ENCODE measurements around the gene SGPP2.

DNA sequence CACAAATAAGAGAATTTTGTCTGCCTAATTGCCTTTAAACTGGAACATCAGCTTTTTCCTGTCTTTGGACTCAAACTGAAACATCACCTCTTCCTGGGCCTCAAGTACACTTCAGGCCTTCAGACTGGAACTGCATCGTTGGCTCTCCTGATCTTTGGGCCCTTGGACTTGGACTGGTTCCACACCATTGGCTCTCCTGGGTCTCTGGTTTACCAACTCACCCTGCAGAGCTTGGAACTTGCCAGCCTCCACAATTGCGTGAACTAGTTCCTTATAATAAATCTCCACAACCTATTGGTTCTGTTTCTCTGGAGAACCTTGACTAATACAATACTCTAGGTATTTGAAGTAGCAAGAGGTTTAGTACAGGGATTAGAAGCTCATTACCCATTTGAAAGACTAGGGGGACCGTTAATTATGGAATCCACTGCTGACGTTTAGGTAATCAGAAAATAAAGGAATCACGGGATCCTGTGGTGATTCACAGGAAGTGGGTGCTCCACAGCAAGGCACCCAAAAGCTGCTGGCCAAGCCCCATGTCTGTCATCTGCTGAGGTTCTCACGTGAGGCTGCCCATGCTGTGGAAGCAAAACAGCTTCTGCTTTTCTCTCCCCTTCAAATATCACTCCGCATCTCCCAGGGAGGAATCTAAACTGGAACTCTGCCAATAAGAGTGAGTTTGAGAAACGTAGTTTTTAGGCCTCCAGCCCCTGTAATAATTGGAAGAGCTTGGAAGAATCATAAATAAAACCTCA, 20.0 kb upstream of the SGPP2 start:
- TF ChIP-seq, protein P1, sequence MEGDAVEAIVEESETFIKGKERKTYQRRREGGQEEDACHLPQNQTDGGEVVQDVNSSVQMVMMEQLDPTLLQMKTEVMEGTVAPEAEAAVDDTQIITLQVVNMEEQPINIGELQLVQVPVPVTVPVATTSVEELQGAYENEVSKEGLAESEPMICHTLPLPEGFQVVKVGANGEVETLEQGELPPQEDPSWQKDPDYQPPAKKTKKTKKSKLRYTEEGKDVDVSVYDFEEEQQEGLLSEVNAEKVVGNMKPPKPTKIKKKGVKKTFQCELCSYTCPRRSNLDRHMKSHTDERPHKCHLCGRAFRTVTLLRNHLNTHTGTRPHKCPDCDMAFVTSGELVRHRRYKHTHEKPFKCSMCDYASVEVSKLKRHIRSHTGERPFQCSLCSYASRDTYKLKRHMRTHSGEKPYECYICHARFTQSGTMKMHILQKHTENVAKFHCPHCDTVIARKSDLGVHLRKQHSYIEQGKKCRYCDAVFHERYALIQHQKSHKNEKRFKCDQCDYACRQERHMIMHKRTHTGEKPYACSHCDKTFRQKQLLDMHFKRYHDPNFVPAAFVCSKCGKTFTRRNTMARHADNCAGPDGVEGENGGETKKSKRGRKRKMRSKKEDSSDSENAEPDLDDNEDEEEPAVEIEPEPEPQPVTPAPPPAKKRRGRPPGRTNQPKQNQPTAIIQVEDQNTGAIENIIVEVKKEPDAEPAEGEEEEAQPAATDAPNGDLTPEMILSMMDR (conservative IDR thresholded peaks at IDR 0.05; ENCODE audit: low read length): no peak
- TF ChIP-seq EZH2phosphoT487 (IDR thresholded peaks at IDR 0.05; ENCODE audit: borderline replicate concordance, low read depth, low read length): no peak
